Erythroblast (primary cell): Measurements from ENCODE around the gene FAM89B.

Source experiments
- GATA1 ChIP-seq: IDR thresholded peaks from 2 replicates; pipeline ENCODE4 v1.6.1; 2011; ENCODE audit warnings: low read depth, mild to moderate bottlenecking, control low read depth, low read length, moderate library complexity
- POLR2A ChIP-seq: IDR thresholded peaks from 2 replicates; pipeline ENCODE4 v1.6.1; 2011; ENCODE audit warnings: mild to moderate bottlenecking, low read length

- TF ChIP-seq POLR2A = no peak
- TF ChIP-seq GATA1 = no peak
Observed at GRCh38 chr11:65599955-65600246, 27.6 kb downstream of the FAM89B start.
